LoVo (cell line): ENCODE results near the gene ZMIZ1.

Source experiments
- DNase-seq: peaks from one replicate; pipeline ENCODE4 v3.0.0-alpha.2; 2016; ENCODE audit warnings: low spot score

Gene ZMIZ1

DNA sequence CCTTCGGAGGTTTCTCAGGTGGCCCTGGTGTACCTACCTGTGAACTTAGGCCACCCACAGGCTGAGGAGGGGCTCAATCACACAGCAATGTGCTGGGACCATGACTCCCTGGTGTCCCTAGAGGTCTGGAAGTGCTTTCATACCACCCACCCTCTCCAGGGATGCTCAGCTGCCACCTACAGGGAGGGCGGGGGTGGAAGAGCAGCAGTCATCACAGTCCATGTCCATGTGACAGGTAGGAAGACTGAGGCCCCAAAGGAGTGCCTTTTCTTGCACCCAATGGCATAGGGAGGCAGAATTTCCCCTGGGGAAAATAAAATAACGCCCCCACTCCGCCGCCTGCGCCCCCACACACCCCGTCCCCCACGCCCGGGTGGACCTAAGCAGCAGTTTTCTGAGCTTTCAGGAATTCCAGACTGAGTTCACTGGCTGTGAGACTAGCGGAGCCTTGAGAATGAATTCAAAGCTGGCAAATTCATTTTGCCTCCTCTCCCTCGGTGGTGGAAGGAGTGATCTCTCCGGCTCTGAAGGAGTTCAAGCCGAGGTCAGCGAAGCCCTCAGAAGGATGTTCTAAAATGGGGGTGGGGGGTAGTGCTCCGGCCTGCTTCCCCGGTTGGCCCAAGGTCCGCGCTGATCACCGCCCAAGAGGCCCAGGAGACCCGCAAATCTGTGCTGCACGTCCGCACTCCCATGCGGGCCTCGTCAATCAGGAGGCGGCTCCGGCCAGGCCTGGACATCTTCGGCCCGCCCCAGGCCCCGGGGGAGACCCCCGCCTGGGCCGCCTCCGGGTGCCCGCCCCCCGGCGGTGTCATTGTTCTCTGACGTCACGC is 2.1 kb upstream of the ZMIZ1 start:
- peak; percentile 46 for DNase-seq

DNA sequence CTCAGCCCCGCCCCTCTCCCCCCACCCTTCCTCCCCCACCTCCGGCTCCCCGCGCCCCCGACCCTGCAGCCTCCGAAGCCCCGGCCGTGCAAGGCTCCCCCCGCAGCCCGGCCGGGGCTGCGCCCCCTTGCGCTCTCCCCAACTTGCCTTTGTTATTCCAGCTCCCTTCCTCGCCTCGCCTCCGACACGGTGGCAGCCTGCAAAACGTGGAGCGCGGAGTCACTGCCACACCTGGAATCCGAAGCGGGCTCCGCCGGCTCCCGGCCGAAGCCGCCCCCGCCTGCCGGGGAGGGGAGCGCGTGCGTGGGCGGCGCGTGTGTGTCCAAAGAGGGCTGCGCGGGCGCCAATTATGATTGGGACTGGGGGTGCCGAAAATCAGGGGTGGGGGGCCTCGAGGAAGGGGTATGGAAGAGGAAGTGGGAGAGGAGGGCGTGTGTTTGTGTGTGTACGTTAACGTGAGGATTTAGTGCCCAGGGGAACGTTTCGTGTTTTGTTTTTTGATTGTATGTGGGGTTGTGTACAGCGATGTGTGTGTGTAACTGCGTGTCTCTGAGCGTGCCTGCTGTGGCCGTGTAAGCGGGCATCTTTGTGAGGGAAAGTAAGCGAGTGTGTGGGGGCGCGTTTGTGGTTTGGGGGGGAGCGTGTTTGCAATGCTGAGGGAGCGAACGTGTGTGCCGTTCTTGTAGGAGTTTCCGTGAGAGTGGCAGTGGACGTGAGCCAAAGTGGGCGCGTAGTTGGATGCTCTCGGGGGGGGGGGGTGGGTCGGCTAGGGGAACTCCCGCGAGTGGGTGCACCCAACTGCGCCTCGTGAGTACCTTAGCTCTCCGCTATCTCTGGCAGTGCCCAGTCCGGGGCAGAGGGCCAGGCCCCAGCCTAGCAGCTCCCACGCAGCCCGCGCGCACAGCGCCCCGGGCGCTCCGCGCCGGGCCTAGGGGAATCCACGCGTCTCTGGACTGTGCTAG is 1.2 kb upstream of the ZMIZ1 start:
- peak; percentile 85 for DNase-seq

DNA sequence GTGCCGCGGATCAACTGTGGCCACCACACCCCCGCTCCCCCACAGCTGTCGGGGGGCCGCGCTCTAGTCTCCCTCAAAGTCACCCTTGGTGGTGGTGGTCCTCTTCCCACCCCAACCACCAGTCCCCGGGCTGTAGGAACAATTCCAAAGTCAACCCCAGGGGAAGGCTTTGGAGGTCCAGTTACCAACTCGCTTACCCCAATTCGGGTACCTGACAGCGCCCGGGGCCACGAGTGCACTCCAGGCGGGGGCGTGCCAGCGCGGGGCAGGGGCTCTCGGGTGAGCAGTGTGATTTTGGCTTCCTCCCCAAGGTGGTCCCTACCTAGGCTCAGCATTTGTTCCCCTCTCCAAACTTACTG is 584 bp upstream of the ZMIZ1 start:
- DNase-seq: no peak

DNA sequence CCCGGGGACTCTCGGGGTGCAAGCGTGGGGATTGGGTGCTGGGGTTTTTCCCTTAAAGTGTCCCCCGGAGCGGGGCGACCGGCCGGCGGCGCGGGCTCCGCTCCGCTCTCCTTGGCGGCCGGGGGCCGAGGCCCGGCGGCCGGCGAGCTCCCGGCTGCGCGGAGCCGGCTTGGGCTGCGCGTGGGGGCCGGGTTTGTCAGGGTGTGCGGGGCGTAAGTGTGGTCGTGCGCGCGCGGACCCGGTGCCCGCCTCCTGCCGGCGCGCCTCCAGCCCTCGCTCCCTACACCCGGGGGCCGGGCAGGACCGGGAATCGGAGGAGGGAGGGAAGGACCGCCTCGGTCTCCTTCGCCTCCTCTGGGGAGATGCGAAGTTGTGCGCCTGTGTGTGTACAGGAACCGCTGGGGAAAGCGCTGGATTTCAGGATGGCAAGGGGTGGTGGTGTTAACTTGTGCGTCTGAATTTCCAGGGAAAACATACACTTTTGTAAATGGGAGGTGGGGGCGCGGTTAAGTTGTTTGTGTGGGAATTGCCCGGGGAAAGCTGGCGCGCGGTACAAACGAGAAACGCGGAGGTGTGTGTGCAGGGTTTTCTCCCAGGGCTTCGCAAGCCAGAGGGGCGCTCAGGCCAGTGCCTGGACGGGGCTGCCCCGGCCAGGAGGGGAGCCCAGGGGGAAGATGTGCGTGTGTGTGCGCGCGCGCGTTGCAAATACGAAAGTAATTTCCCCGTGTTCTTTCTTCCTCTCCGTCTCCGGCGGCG is 737 bp downstream of the ZMIZ1 start:
- no peak for DNase-seq

DNA sequence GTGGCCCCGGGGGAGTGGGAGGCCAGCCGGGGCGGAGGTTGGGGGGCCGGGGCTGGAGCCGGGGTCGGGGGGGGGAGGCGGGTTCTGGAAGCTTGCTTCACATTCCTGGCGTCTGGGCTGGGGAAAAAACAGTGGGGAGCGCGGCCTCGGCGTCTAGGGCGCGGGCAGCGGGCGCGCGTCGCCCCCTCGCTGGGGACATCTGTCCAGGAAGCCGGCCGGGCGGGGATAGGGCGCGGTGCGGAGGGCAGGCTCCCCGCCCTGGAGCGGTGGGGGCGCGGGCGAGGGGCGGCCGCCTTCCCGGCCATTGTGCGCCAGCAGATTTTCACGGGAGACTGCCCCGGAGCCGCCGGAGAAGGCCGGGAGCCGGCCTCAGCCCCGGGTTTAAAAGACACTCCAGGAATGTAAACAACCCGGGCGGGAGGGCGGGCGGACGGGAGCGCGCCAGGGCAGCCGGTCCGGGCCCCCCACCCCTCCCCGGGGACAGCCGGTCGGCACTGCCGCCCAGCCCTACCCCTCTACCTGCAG is 1.4 kb downstream of the ZMIZ1 start:
- DNase-seq: no peak

DNA sequence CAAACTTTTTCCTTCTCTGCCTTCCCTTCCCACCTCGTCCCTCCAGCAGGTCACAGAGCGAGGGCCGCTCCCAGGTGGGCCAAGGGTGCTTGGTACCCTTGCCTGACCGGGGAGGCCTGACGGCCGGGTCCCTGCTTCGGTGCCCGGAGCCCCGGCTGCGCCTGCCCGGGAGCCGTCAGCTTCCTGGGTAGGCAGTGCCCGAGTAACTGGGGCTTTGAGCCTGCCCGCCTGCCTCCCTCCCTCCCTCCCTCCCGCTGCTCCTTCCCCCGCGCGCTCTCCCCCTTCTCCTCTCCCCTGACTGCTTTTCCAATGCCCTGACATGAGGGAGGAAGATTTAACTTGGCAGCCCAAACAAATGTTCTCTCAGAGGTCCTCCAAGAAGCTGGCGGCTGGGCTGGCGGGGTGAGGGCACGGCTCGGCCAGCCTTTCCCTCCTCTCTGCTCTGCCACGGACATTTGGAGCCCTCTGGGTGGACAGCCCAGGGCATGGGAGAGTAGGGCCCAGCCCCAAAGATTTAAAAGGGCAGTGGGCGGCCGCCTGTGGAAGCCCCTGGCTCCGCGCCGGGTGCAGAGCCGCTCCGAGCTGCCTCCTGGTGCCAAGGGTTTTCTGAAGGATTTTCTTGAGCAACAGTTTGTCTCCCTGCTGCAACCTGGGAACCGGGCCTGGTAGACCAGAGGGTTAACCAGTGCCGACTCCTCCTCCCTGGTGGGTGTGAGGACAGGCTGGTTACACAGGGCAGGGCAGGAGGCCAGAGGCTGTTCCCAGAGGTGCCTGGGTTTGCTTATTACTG is 2.0 kb downstream of the ZMIZ1 start:
- peak; percentile 80 for DNase-seq

DNA sequence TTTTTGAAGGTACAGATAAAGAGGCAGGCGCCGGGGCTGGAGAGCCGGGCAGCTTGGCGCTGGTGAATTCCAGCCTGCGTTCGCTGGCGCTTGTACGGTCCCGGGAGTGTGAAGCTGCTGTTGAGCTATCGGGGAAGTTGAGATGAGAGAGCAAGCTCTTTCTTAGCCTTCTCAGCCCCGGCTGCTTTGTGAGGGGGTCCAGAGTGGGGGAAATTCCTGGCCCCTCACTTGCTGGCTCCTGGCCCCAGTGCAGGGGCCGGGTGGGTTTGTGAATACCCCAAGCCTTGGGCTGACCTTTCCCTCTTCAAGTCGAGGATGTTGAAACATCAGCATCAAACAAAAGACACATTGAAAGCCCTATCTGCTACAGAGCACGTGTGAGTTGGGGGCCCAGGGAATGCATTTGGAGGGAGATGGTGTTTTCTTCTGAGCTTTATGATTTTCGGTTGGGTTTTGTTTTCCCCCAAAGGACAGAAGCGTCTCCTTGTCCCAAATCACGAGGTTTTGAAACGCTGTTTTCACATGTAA is 2.7 kb downstream of the ZMIZ1 start:
- DNase-seq: no peak

DNA sequence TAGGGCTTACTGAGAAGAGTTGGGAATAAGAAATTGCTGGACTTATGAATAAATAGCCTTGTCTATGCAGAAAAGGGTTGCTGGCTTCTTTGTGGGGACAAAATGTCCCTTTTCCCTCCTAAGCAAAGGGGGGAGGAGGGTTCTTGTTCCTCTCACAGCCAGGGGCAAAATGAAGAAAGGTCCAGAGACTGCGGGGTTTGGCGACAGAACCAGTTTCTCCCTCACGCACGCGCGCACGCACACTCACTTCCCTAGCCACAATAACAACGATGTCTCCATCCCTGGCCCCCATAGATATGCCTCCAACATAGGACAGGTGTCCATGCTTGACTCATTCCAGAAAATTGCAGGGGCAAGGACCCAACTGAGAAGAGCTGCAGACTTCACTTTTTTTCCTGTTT is 3.3 kb downstream of the ZMIZ1 start:
- DNase-seq: no peak

DNA sequence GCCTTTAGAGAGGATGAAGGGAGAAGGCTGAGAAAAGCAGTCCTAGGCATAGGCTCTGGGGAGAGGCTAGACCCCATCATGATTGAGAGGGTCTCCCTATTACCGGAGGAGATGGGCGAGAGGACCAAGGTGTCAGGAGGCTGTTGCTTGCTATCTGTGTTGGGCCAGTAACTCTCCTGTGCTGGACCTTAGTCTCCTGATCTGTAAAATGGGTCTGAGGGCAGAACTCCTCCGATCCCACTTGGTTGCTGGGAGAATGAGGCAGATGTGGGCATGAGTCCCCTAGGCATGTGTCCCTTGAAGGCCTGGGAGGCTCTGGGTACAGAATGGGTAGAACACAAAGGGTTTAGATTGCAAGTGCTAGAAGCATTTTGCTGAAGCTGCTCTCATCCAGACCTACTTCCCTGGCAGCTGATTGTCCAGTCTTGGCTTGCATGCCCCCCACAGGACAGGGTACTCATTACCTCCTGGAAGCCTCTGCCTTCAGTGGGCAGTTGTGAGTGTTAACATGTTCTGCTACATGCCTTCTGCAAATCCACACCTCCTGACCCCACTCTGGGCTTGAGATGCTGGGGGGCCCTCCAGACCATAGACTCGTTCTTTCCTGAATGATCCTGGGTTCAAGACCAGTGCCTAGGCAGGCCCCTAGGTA is 4.4 kb downstream of the ZMIZ1 start:
- no peak for DNase-seq

DNA sequence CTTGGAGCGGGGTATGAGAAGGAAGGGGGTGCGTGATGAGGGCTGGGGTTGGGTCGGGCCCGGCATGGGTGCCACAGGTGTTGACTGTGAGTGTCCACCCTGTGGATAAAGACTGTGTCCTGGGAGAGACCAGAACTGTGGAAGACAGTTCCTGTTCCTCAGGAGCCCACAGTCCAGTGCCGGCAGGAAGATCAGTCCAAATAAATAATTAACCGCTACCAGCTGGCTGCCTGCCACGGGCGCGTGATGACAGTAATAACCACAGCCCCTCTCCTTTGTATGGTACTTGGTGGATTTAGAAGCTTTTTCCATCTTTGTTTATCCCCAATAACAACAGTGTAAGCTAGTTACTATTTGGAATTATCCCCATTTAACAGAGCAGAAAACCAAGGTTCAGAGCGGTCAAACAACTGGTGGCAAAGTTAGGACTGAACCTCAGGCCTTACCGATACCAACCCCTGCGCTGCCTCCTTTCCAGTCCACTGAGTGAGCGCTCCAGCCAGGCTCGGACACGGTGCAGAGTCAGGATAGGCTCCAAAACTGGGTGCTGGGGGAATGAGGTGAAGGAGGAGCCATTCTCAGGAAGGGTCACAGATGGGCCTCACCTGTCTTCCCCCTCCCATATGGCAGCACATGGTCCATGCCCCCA is 5.1 kb downstream of the ZMIZ1 start:
- DNase-seq: peak; percentile 50

DNA sequence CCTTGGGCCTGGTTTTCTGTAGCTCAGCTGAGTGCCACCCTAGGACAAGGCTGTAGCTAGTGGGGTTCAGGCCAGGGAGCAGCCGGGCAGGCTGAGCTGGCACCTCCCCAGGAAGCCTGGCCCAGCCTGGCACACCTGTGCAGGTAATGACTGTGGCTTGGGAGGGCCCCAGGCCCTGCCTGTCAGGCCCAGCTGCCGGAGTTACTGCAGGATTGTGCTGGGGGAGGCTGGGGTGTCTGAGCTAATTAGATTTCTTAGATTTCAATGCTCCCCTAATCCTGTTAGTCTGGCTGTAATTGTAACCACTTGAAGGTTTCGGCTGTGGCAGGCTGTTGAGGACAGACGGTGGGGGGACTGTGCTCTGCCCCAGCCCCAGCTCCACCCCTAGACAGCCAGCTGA is 6.0 kb downstream of the ZMIZ1 start:
- DNase-seq: no peak

DNA sequence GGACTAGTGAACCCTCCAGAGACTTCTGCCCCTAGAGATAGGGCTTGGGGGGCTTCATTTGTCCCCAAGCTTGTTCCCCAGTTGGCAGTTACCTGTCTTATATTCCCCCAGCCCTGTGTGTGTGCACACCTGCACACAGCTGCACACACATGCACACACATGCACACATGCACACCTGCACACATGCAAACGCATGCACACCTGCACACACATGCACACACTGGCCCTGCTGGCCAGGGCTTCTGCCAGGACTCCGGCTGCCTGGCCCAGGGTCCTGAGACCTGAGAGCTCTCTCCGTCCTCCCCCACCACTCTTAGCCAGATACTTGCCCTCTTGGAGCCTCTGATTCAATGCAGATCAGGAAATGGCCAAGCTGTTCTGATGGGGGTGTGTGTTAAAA is 6.7 kb downstream of the ZMIZ1 start:
- no peak for DNase-seq

DNA sequence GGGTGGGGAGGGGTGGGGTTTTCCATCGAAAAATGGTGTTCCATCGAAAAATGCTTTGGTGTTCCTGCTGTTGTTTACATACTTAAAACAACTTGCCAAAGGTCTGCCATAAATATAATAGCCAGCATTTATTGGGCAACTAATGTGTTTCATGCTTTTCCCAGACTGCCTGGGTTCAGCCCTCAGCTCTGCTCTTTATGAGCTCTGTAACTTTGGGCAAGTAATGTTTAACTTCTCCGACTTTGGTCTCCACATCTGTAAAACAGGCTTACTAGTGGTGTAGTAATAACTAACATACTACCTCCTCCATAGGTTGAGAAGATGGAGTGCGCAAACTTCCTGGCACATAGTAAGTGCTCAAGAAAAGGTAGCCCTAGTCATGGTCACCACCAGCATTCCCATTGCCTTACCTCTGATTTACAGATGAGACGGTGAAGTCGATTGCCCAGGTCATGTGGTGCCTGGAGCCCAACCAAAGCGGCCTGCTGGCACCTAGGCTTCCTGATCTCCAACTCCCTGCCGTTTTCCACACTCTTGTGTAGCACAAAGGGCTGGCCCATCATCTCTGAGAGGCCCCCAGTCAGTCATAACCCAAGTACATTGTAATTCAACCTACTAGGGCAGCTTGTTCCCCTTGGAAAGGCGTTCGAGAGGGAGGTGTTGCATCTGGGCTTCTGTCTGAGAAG is 8.9 kb downstream of the ZMIZ1 start:
- no peak for DNase-seq

DNA sequence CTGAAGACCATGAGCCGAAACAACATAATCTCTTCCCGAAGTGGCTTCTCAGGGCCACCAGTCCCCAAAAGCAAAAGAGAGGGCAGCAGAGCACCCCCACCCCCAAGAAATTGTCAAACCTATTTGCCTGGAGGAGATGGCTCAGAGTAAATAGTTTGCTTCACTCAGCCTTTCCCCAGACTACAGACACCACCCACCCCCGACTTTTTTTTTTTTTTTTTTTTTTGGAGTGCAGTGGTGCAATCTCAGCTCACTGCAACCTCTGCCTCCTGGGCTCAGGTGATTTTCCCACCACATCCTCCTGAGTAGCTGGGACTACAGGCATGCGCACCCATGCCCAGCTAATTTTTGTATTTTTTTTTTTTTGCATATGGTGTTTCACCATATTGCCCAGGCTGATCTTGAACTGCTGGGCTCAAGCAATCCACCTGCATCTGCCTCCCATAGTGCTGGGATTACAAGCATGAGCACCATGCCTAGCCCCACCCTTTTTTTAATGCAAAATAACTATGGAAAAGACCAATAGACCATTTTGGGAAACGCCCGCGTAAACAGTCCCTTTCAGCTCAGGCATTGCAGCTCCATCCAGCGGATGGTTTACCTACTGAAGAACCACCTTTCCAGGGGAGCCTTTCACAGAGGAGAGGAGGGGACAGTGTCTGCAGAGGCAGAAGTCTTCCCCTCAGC is 9.7 kb downstream of the ZMIZ1 start:
- no peak for DNase-seq

DNA sequence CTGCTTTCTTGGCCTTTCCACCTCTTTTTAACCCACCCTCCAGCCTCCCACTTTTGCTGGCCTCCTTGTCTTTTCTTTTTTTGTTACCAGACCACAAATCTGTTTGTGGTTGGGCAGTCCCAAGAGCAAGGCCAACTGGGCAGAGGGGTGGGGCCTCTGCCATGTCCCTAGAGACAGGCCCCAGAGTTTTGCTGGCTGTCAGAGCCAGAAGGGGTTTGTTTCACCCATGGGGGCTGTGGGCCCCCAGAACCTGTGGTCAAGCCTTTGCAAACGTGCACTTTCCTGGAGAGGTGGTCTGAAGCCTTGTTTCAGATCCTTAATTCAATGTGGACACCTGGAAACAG is 10.3 kb downstream of the ZMIZ1 start:
- no peak for DNase-seq

DNA sequence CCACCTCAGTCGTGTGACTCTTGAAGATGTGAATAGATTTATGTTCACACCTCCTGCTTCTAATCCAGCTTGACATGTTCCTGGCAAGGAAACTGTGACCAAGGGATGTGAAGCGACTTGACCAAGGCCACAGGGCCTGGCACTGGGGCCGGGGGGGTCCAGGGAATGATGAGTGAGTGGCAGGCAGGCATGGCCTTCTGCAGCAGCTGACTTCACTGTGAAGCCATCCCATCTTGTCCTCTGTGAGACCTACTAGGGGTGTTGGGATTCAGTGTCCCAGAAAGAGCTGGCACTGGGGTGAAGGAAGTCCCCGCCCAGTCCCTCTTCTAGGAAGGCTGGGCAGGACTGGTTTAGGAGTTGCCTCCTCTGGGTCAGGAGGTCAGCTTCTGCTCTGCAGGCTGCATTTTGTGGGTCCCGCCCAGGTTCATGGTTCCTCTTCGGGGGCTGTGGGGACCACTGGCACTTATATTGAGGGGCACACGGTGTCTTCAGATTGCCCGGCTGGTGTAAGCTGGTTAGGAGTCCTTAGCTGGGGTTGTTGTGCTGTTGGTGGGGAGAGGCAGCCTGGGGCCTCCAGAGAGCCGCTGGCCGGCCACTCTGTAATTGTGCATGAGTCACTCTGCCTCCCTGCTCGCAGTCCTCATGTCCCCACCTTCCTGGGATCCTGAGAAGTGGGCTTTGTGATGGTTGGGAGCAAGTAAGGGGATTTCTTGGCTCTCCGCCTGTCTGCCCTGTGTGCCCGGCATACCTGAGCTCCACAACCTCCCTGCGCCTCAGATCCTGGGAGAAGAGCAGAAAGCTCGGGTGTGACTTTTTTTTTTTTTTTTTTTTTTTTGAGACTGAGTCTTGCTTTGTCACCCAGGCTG is 11.0 kb downstream of the ZMIZ1 start:
- no peak for DNase-seq

DNA sequence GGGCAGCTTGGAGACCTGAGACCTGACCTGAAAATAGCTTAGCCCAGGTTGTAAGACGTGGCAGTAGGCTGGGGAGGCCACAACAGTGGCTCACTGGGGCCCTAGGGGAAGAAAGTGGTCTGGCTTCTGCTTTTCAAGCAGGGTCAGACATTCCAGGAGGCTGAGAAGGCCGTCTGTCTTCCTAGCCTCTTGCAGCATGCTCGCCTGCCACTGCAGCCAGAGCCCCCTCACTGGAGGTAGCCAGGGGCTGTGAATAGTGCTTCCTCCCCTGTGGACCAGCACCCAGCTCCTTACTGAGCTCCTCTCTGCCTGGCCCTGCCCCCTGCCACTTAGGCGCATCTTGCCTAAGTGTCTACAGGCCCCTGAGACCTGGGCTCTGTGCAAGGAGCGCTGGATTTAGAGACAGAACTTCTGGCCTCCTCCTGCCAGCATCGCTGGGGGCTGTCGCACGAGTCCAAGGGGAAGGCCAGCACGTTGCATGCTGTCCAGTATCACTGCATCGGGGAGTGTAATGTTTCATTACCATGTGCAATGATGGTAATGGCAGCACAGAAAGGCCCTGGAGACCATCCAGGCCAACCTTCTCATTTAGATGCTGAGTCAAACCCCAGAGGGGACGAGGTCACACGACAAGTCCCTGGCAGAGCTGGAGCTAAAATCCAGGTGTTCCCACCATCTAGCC is 12.7 kb downstream of the ZMIZ1 start:
- no peak for DNase-seq

DNA sequence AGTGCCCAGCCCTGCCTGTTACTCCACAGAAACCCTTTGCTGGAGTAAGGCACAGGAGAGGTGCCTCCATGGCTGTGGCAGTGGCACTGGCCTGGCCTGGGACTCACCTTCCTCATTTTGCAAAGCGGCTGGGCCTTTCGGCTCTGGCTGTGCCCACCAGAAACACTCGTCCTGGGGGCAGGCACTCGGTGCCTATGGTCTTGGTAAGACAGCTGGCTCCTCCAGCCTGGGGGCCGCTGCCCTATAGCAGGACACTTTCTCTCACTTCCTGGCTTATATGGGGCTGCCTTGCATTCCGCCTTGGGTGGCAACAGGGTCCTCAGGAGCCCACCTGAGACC is 13.2 kb downstream of the ZMIZ1 start:
- no peak for DNase-seq
